ENCODE data around the gene CAPN7. TPM values are rescaled to one million over a fixed set of nuclear protein-coding genes. Genes with fewer than 3 reads are reported as not detected.

CAPN7 gene
- total RNA-seq, 1 experiment from 2014 or later = 27.7 TPM

DNA sequence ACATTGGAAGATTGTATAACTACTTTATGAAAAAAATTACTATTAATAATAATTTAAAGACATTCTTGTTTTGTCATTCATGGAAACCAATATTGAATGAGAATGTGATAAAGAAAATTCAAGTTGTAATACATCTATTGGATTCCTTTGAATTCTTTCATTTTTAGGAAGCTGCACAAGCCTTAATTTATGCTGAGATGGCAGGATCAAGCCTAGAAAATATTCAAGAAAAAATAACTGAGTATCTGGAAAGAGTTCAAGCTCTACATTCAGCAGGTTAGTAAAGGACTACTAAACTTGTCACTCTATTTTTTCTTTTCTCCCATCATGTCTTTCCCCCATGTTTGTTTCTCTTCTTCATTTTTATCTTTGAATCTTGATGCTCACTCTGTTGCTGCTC is 5.9 kb downstream of the CAPN7 start:
- RAD21 ChIA-PET (ENCODE audit: low non-redundant PET in 1 of 2, low total read pairs in 2 of 2, uncharacterized antibody in 2 of 2, unreplicated experiment in 2 of 2) = no interaction called here
- Histone ChIP-seq H3K36me3 (ENCODE audit: control insufficient read depth in 1 of 2, insufficient read depth in 2 of 2, low read length in 2 of 2) (peaks cover 13 to 25% of the 10 kb centered on the region in 2 experiments), H3K79me2 (ENCODE audit: insufficient read depth, low read length) (peaks cover 39% of the 10 kb centered on the region), H3K27ac (ENCODE audit: low read depth, low read length) (no peak overlapping the region), H3K27me3 (ENCODE audit: insufficient read depth, low read length) (no peaks in the 10 kb centered on the region), H3K4me1 (ENCODE audit: control insufficient read depth in 1 of 2, insufficient read depth in 2 of 2, low read length in 2 of 2) (peaks cover 3 to 6% of the 10 kb centered on the region in 2 experiments; a peak in 3 of 4 replicates), H3K4me2 (ENCODE audit: low read length) (no peak overlapping the region), H3K9me2 (ENCODE audit: insufficient read depth) (no peaks in the 10 kb centered on the region), H2AFZ (ENCODE audit: low read depth, low read length, poor library complexity, severe bottlenecking) (no peak overlapping the region), H3K9ac (ENCODE audit: low read length) (no peak overlapping the region), H3K9me3 (ENCODE audit: control insufficient read depth in 1 of 2, insufficient read depth in 1 of 2, low read depth in 1 of 2, low read length in 2 of 2) (no peaks in the 10 kb centered on the region), H3K4me3 (replicated peaks in 1 of 2; ENCODE audit: low read depth in 1 of 2, low read length in 2 of 2) (no peak overlapping the region), H4K20me1 (ENCODE audit: insufficient read depth) (no peaks in the 10 kb centered on the region)
- POLR2A ChIA-PET = no interaction called here
- no peak for TF ChIP-seq TCF7L2 (IDR thresholded peaks at IDR 0.05; ENCODE audit: borderline replicate concordance, extremely low read depth, insufficient read depth, insufficient read length)
- no peak for TF ChIP-seq SRF (IDR thresholded peaks at IDR 0.05; ENCODE audit: low read depth)
- no peak for TF ChIP-seq EGR1 (IDR thresholded peaks at IDR 0.05; ENCODE audit: low read depth)
- no peak for TF ChIP-seq EZH2 (IDR thresholded peaks at IDR 0.05)
- TF ChIP-seq, protein P1, sequence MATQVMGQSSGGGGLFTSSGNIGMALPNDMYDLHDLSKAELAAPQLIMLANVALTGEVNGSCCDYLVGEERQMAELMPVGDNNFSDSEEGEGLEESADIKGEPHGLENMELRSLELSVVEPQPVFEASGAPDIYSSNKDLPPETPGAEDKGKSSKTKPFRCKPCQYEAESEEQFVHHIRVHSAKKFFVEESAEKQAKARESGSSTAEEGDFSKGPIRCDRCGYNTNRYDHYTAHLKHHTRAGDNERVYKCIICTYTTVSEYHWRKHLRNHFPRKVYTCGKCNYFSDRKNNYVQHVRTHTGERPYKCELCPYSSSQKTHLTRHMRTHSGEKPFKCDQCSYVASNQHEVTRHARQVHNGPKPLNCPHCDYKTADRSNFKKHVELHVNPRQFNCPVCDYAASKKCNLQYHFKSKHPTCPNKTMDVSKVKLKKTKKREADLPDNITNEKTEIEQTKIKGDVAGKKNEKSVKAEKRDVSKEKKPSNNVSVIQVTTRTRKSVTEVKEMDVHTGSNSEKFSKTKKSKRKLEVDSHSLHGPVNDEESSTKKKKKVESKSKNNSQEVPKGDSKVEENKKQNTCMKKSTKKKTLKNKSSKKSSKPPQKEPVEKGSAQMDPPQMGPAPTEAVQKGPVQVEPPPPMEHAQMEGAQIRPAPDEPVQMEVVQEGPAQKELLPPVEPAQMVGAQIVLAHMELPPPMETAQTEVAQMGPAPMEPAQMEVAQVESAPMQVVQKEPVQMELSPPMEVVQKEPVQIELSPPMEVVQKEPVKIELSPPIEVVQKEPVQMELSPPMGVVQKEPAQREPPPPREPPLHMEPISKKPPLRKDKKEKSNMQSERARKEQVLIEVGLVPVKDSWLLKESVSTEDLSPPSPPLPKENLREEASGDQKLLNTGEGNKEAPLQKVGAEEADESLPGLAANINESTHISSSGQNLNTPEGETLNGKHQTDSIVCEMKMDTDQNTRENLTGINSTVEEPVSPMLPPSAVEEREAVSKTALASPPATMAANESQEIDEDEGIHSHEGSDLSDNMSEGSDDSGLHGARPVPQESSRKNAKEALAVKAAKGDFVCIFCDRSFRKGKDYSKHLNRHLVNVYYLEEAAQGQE (IDR thresholded peaks at IDR 0.05; ENCODE audit: low read depth) = no peak
- TF ChIP-seq CTCF (IDR thresholded peaks at IDR 0.05 in 2 of 3, conservative IDR thresholded peaks at IDR 0.05 in 1 of 3; ENCODE audit: borderline replicate concordance in 1 of 3, insufficient read depth in 1 of 3, low read depth in 2 of 3, low read length in 2 of 3) = no peak
- TF ChIP-seq, protein P2, sequence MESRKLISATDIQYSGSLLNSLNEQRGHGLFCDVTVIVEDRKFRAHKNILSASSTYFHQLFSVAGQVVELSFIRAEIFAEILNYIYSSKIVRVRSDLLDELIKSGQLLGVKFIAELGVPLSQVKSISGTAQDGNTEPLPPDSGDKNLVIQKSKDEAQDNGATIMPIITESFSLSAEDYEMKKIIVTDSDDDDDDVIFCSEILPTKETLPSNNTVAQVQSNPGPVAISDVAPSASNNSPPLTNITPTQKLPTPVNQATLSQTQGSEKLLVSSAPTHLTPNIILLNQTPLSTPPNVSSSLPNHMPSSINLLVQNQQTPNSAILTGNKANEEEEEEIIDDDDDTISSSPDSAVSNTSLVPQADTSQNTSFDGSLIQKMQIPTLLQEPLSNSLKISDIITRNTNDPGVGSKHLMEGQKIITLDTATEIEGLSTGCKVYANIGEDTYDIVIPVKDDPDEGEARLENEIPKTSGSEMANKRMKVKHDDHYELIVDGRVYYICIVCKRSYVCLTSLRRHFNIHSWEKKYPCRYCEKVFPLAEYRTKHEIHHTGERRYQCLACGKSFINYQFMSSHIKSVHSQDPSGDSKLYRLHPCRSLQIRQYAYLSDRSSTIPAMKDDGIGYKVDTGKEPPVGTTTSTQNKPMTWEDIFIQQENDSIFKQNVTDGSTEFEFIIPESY (IDR thresholded peaks at IDR 0.05; ENCODE audit: extremely low read depth, insufficient replicate concordance, low read length) = no peak
- TF ChIP-seq POLR2AphosphoS5 (IDR thresholded peaks at IDR 0.05; ENCODE audit: low read depth, low read length) = no peak
- TF ChIP-seq FOSL1 (IDR thresholded peaks at IDR 0.05; ENCODE audit: low read depth) = no peak
- TF ChIP-seq SIN3A (IDR thresholded peaks at IDR 0.05; ENCODE audit: low read depth) = no peak
- no peak for TF ChIP-seq CBX3 (IDR thresholded peaks at IDR 0.05; ENCODE audit: low read depth)
- TF ChIP-seq RAD21 (IDR thresholded peaks at IDR 0.05; ENCODE audit: low read depth) = no peak
- no peak for TF ChIP-seq ZFX (IDR thresholded peaks at IDR 0.05)
- TF ChIP-seq POLR2A (IDR thresholded peaks at IDR 0.05; ENCODE audit: borderline replicate concordance, extremely low read depth, insufficient read depth, insufficient read length) = no peak
- TF ChIP-seq ELF1 (IDR thresholded peaks at IDR 0.05; ENCODE audit: borderline replicate concordance, low read depth) = no peak
- no peak for TF ChIP-seq EZH2phosphoT487 (IDR thresholded peaks at IDR 0.05; ENCODE audit: borderline replicate concordance)
- TF ChIP-seq ZNF274 (IDR thresholded peaks at IDR 0.05; ENCODE audit: low read depth, low read length) = no peak
- TF ChIP-seq, protein P3, sequence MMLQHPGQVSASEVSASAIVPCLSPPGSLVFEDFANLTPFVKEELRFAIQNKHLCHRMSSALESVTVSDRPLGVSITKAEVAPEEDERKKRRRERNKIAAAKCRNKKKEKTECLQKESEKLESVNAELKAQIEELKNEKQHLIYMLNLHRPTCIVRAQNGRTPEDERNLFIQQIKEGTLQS (IDR thresholded peaks at IDR 0.05) = no peak
- TF ChIP-seq SP1 (IDR thresholded peaks at IDR 0.05; ENCODE audit: low read depth) = no peak
- ATAC-seq = no peak
- no peak for DNase-seq (ENCODE audit: low read depth, low spot score)
- CTCF ChIA-PET = no interaction called here
- BruUV-seq (replicated peaks) = no TSS peak
- intact Hi-C loops (cut with micrococcal nuclease) = no loop called here
